Measurements from ENCODE around the gene RAPGEF1.

The RAPGEF1 gene

DNA sequence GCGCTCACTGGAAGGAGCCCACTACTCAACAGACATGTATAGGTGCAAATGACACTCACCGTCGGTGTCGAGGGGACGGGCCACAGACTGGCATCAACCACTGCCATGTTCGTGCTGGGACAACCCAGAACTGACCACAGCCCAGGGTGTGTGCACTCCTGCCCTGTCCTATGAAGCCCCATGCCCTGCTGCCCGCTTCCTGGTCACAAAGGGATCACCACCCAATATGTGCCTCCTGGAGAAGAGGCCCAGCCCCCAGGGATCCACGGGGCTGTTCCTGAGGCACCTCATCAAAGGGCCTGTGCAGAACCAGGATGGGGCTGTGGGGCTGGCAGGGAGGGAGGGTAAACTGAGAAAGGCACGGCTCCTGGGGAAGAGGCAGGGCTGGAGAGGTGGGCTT, 151.5 kb downstream of the RAPGEF1 start:
- Histone ChIP-seq H3K9ac (ENCODE audit: low read length) (no peak overlapping the region), H3K4me3 (ENCODE audit: low read length) (no peak overlapping the region), H3K36me3 (ENCODE audit: control insufficient read depth, insufficient read depth, low read length) (peaks cover 39% of the 10 kb centered on the region), H3K27ac (ENCODE audit: low read depth, low read length) (no peak overlapping the region), H3K4me1 (ENCODE audit: control insufficient read depth, insufficient read depth, low read length) (no peaks in the 10 kb centered on the region), H3K27me3 (ENCODE audit: control insufficient read depth, insufficient read depth, low read length) (no peaks in the 10 kb centered on the region)

DNA sequence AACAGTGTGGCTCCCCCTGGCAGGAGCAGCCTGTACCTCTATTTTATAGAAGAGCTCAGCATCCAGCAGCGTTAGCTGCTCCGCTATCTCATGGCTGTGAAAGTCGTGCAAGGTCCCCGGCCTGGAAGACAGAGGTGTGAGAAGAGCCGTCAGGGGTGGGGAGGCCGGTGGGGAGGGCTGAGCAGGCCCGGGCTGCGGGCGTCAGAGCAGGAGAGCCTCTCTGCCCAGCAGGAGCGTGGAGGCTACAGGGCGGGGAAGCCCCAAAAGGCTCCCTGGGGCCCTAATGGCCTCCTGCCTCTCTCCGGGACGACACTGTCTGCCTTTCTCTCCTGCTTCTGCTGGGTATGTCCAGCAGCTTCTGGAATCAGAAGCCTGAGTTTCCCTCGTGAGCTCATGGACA, 152.0 kb downstream of the RAPGEF1 start:
- Histone ChIP-seq H3K27me3 (ENCODE audit: control insufficient read depth, insufficient read depth, low read length) (no peaks in the 10 kb centered on the region), H3K4me1 (ENCODE audit: control insufficient read depth, insufficient read depth, low read length) (no peaks in the 10 kb centered on the region), H3K9ac (ENCODE audit: low read length) (no peak overlapping the region), H3K36me3 (ENCODE audit: control insufficient read depth, insufficient read depth, low read length) (peaks cover 44% of the 10 kb centered on the region), H3K4me3 (ENCODE audit: low read length) (no peak overlapping the region), H3K27ac (ENCODE audit: low read depth, low read length) (no peak overlapping the region)

GRCh38 chr9:131587331-131587730, 152.5 kb downstream of the RAPGEF1 start:
- Histone ChIP-seq H3K27me3 (ENCODE audit: control insufficient read depth, insufficient read depth, low read length) (no peaks in the 10 kb centered on the region), H3K27ac (ENCODE audit: low read depth, low read length) (no peak overlapping the region), H3K4me3 (ENCODE audit: low read length) (no peak overlapping the region), H3K9ac (ENCODE audit: low read length) (no peak overlapping the region), H3K36me3 (ENCODE audit: control insufficient read depth, insufficient read depth, low read length) (peaks cover 50% of the 10 kb centered on the region), H3K4me1 (ENCODE audit: control insufficient read depth, insufficient read depth, low read length) (no peaks in the 10 kb centered on the region)

DNA sequence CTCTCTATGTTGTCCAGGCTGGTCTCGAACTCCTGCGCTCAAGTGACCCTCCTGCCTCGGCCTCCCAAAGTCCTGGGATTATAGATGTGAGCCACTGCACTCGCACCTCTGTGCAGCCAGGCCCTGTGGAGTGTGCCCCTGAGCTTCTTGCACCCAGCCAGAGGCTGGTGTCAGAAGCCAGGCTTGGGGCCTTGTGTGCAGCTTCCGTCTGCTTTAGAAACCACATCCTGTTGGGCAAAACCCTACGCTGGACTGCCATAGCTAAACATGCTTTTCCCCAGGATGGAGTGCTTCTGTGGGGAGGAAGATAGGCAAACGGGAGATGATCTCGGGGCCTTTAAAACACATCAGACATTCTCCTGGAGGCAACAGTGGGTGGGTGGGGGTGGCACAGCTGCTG, 154.5 kb downstream of the RAPGEF1 start:
- Histone ChIP-seq H3K36me3 (ENCODE audit: control insufficient read depth, insufficient read depth, low read length) (peaks cover 52% of the 10 kb centered on the region), H3K4me1 (ENCODE audit: control insufficient read depth, insufficient read depth, low read length) (no peaks in the 10 kb centered on the region), H3K4me3 (ENCODE audit: low read length) (no peak overlapping the region), H3K9ac (ENCODE audit: low read length) (no peak overlapping the region), H3K27me3 (ENCODE audit: control insufficient read depth, insufficient read depth, low read length) (no peaks in the 10 kb centered on the region), H3K27ac (ENCODE audit: low read depth, low read length) (no peak overlapping the region)

- H3K9ac ChIP-seq (ENCODE audit: low read length), result no peak overlapping the region
- no peak overlapping the region for H3K4me3 ChIP-seq (ENCODE audit: low read length)
- H3K27me3 ChIP-seq (ENCODE audit: control insufficient read depth, insufficient read depth, low read length), result no peaks in the 10 kb centered on the region
- no peak overlapping the region for H3K27ac ChIP-seq (ENCODE audit: low read depth, low read length)
- H3K4me1 ChIP-seq (ENCODE audit: control insufficient read depth, insufficient read depth, low read length), result no peaks in the 10 kb centered on the region
- peaks cover 51% of the 10 kb centered on the region for H3K36me3 ChIP-seq (ENCODE audit: control insufficient read depth, insufficient read depth, low read length)
Measured at GRCh38 chr9:131584858-131585257, 155.0 kb downstream of the RAPGEF1 start.

GRCh38 chr9:131583836-131584555, 155.9 kb downstream of the RAPGEF1 start:
- Histone ChIP-seq H3K27ac (ENCODE audit: low read depth, low read length) (no peak overlapping the region), H3K36me3 (ENCODE audit: control insufficient read depth, insufficient read depth, low read length) (peaks cover 48% of the 10 kb centered on the region), H3K4me1 (ENCODE audit: control insufficient read depth, insufficient read depth, low read length) (no peaks in the 10 kb centered on the region), H3K27me3 (ENCODE audit: control insufficient read depth, insufficient read depth, low read length) (no peaks in the 10 kb centered on the region), H3K4me3 (ENCODE audit: low read length) (no peak overlapping the region), H3K9ac (ENCODE audit: low read length) (no peak overlapping the region)

- no peak overlapping the region for H3K27ac ChIP-seq (ENCODE audit: low read depth, low read length)
- no peaks in the 10 kb centered on the region for H3K27me3 ChIP-seq (ENCODE audit: control insufficient read depth, insufficient read depth, low read length)
- no peaks in the 10 kb centered on the region for H3K4me1 ChIP-seq (ENCODE audit: control insufficient read depth, insufficient read depth, low read length)
- no peak overlapping the region for H3K9ac ChIP-seq (ENCODE audit: low read length)
- H3K36me3 ChIP-seq (ENCODE audit: control insufficient read depth, insufficient read depth, low read length), result peaks cover 46% of the 10 kb centered on the region
- H3K4me3 ChIP-seq (ENCODE audit: low read length), result no peak overlapping the region
Measured at GRCh38 chr9:131583337-131583645, 156.6 kb downstream of the RAPGEF1 start.

DNA sequence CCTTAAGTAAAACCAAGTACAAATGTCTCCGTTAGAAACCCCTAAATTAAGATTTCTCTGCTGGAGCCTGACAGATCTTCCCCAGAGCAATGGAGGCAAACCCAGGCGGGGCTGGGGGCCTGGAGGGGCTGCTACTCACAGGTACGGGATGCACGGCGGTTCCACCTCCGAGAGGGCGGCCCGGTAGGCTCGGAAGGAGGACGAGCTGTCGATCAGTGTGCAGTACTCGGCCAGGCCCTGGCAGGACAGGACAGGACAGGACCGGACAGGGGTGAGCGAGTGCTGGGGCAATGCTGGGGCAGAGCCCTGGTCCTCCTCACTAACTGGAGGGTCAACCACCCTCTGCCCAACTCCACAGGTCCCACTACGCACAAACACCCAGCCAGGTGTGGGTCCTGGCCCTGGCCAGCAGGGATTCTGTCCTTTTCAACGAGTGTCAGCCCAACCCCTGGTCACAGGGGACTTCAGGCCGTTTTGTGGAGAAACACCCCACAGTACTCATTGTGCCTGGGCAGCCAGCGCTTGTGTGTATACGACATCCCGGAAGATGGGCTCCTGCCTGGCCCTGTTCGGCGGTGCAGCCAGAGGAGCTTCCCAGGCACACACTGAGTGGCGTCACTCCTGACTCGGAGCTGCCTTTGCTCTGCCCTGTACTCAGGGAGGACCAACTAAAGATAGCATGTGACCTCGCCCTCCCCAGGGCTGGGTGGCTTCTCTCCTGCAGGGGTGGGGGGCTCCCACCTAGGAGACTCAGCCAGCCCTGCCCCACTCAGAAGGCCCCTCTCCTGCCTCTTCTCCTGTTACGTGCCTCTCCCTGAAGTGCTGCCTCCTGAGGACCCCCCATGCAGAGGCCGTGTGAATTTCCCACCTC, 157.2 kb downstream of the RAPGEF1 start:
- H3K4me1 ChIP-seq (ENCODE audit: control insufficient read depth, insufficient read depth, low read length), result no peaks in the 10 kb centered on the region
- no peaks in the 10 kb centered on the region for H3K27me3 ChIP-seq (ENCODE audit: control insufficient read depth, insufficient read depth, low read length)
- H3K36me3 ChIP-seq (ENCODE audit: control insufficient read depth, insufficient read depth, low read length), result peaks cover 46% of the 10 kb centered on the region

GRCh38 chr9:131582056-131582455, 157.8 kb downstream of the RAPGEF1 start:
- Histone ChIP-seq H3K36me3 (ENCODE audit: control insufficient read depth, insufficient read depth, low read length) (peaks cover 42% of the 10 kb centered on the region), H3K9ac (ENCODE audit: low read length) (no peak overlapping the region), H3K4me3 (ENCODE audit: low read length) (no peak overlapping the region), H3K4me1 (ENCODE audit: control insufficient read depth, insufficient read depth, low read length) (no peaks in the 10 kb centered on the region), H3K27ac (ENCODE audit: low read depth, low read length) (no peak overlapping the region), H3K27me3 (ENCODE audit: control insufficient read depth, insufficient read depth, low read length) (no peaks in the 10 kb centered on the region)

More for the DNA sequence above, 157.2 kb downstream of the RAPGEF1 start:
- Histone ChIP-seq H3K9ac (ENCODE audit: low read length) (no peak overlapping the region), H3K27ac (ENCODE audit: low read depth, low read length) (no peak overlapping the region), H3K4me3 (ENCODE audit: low read length) (no peak overlapping the region)

DNA sequence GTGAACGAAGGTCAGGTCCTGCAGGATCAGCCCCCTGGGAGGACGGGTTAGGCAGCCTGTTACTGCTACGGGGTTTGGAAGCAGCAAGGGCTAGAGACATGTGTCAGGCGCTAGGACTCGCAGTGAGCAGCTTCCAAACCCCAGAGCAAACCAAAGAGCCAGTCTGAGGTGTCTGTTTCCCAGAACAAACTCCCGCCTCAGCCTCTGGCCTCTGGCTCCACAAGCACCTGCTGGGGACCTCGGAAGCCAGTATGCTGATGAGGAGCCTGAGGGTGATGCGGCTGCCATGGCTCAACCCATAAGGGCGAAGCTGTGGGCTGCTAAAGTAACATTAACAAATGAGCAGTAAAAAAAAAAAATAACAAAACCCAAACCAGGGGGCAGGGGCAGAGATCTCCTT, 159.5 kb downstream of the RAPGEF1 start:
- Histone ChIP-seq H3K4me1 (ENCODE audit: control insufficient read depth, insufficient read depth, low read length) (no peaks in the 10 kb centered on the region), H3K27ac (ENCODE audit: low read depth, low read length) (no peak overlapping the region), H3K36me3 (ENCODE audit: control insufficient read depth, insufficient read depth, low read length) (peaks cover 42% of the 10 kb centered on the region), H3K27me3 (ENCODE audit: control insufficient read depth, insufficient read depth, low read length) (no peaks in the 10 kb centered on the region), H3K9ac (ENCODE audit: low read length) (no peak overlapping the region), H3K4me3 (ENCODE audit: low read length) (no peak overlapping the region)

DNA sequence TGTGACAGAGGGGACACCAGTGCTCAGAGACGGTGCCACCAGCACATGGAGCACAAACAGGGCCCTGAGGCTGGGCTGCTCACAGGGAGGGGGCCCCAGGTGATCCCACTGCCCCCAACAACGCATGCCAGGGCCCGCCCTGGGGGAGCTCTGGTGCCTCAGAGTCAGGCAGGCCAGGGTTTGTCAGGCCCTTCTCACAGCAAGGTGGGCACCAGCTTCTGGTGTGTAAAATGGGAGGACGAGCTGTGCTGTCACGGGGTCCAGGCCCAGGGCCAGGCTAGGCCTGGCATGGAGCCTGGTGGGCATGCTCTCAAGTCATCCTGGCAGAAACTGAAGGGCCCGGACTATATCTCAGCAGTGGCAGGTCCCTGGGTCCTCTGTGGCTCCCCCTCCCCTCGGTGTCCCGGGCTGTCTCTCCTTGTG, 160.1 kb downstream of the RAPGEF1 start:
- H3K36me3 ChIP-seq (ENCODE audit: control insufficient read depth, insufficient read depth, low read length), result peaks cover 40% of the 10 kb centered on the region
- no peaks in the 10 kb centered on the region for H3K27me3 ChIP-seq (ENCODE audit: control insufficient read depth, insufficient read depth, low read length)
- H3K27ac ChIP-seq (ENCODE audit: low read depth, low read length), result no peak overlapping the region
- H3K4me3 ChIP-seq (ENCODE audit: low read length), result no peak overlapping the region
- H3K4me1 ChIP-seq (ENCODE audit: control insufficient read depth, insufficient read depth, low read length), result no peaks in the 10 kb centered on the region
- H3K9ac ChIP-seq (ENCODE audit: low read length), result no peak overlapping the region

GRCh38 chr9:131578731-131579504, 161.0 kb downstream of the RAPGEF1 start:
- Histone ChIP-seq H3K4me3 (ENCODE audit: low read length) (no peak overlapping the region), H3K27ac (ENCODE audit: low read depth, low read length) (no peak overlapping the region), H3K4me1 (ENCODE audit: control insufficient read depth, insufficient read depth, low read length) (no peaks in the 10 kb centered on the region), H3K36me3 (ENCODE audit: control insufficient read depth, insufficient read depth, low read length) (peaks cover 40% of the 10 kb centered on the region), H3K9ac (ENCODE audit: low read length) (no peak overlapping the region), H3K27me3 (ENCODE audit: control insufficient read depth, insufficient read depth, low read length) (no peaks in the 10 kb centered on the region)
